IMR-90 (cell line): ENCODE results near the gene SEC16A. TPM values are rescaled to one million over a fixed set of nuclear protein-coding genes. Genes with fewer than 3 reads are reported as not detected.

Experiments used
- ATAC-seq: fragments of 200-7000 bp; cut with Tn5 transposase; 2 replicates; pipeline ENCODE4 v1.9.1; 2020; ENCODE audit warnings: low read depth, mild to moderate bottlenecking, moderate library complexity
- BruUV-seq: library from RNA; stranded (reverse); fragments of 400-500 nt; replicated peaks from 2 replicates; lab custom pipeline; 2021; lab: Mats Ljungman, UMichigan
- CTCF ChIA-PET: fragments of 300-600 bp; formaldehyde crosslinking; extraction: SDS; loops from one replicate; lab custom pipeline; 2021; ENCODE audit warnings: antibody characterized with exemption; lab: Yijun Ruan, JAX
- POLR2A ChIA-PET: fragments of 300-600 bp; sonication (Branson Sonifier 250); formaldehyde crosslinking; loops from one replicate; lab custom pipeline; 2022; ENCODE audit warnings: antibody characterized with exemption; ENCODE audit not compliant: unreplicated experiment; lab: Charles Lee
- DNase-seq: peaks from one replicate; pipeline ENCODE4 v3.0.0; 2013
- H2AFZ ChIP-seq: replicated peaks from 2 replicates; pipeline ENCODE3; 2013; ENCODE audit warnings: low read length, mild to moderate bottlenecking; ENCODE audit not compliant: poor library complexity
- H2AK5ac ChIP-seq: 2 replicates; pipeline ENCODE4 v1.6.1; 2013; ENCODE audit warnings: low read depth, low read length, inconsistent platforms
- H2AK9ac ChIP-seq: replicated peaks from 2 replicates; pipeline ENCODE3; 2013; ENCODE audit warnings: mild to moderate bottlenecking, low read depth, low read length, moderate library complexity; ENCODE audit not compliant: poor library complexity
- H2BK120ac ChIP-seq: 2 replicates; pipeline ENCODE4 v1.6.1; 2013; ENCODE audit warnings: low read depth, low read length, inconsistent platforms
- H2BK15ac ChIP-seq: 3 replicates; pipeline ENCODE4 v1.6.1; 2013; ENCODE audit warnings: low read depth, low read length, inconsistent platforms
- H2BK20ac ChIP-seq: 2 replicates; pipeline ENCODE4 v1.6.1; 2013; ENCODE audit warnings: low read depth, mild to moderate bottlenecking, inconsistent platforms, low read length, moderate library complexity
- H2BK5ac ChIP-seq: 2 replicates; pipeline ENCODE4 v1.6.1; 2013; ENCODE audit warnings: mild to moderate bottlenecking, low read depth, low read length, inconsistent platforms; ENCODE audit not compliant: poor library complexity, severe bottlenecking
- H3K14ac ChIP-seq: replicated peaks from 2 replicates; pipeline ENCODE4 v1.6.1; 2013; ENCODE audit warnings: low read depth, low read length, inconsistent platforms
- H3K18ac ChIP-seq: 2 replicates; pipeline ENCODE4 v1.6.1; 2013; ENCODE audit warnings: low read depth, low read length, control low read depth
- H3K23ac ChIP-seq: 2 replicates; pipeline ENCODE4 v1.6.1; 2013; ENCODE audit warnings: low read depth, low read length, inconsistent platforms
- H3K27ac ChIP-seq: 2 replicates; pipeline ENCODE4 v1.5.1; 2013; ENCODE audit warnings: mild to moderate bottlenecking, control low read depth, low read length; ENCODE audit not compliant: insufficient read depth
- H3K27me3 ChIP-seq: 2 replicates; pipeline ENCODE4 v1.6.1; 2013; ENCODE audit warnings: low read length; ENCODE audit not compliant: control insufficient read depth, insufficient read depth
- H3K36me3 ChIP-seq: 2 replicates; pipeline ENCODE4 v1.6.1; 2013; ENCODE audit warnings: low read length, mixed read lengths; ENCODE audit not compliant: control insufficient read depth, insufficient read depth
- H3K4ac ChIP-seq: 2 replicates; pipeline ENCODE4 v1.6.1; 2013; ENCODE audit warnings: low read depth, low read length, inconsistent platforms
- H3K4me1 ChIP-seq: 2 replicates; pipeline ENCODE4 v1.6.1; 2013; ENCODE audit warnings: low read length, mixed read lengths; ENCODE audit not compliant: control insufficient read depth, insufficient read depth
- H3K4me2 ChIP-seq: 2 replicates; pipeline ENCODE4 v1.6.1; 2013; ENCODE audit warnings: low read depth, mild to moderate bottlenecking, control low read depth, low read length, moderate library complexity
- H3K4me3 ChIP-seq: 2 replicates; pipeline ENCODE4 v1.5.1; 2013; ENCODE audit warnings: low read depth, mild to moderate bottlenecking, control low read depth, low read length, moderate library complexity; ENCODE audit not compliant: insufficient read depth
- H3K56ac ChIP-seq: 2 replicates; pipeline ENCODE4 v1.6.1; 2013; ENCODE audit warnings: low read length, inconsistent platforms; ENCODE audit not compliant: insufficient read depth; ENCODE audit errors: extremely low read depth
- H3K79me1 ChIP-seq, 2 experiments: 2 replicates each; pipeline ENCODE4 v1.6.1; 2013; ENCODE audit warnings: low read length in 2 of 2, inconsistent platforms in 1 of 2, low read depth in 1 of 2
- H3K9ac ChIP-seq: 2 replicates; pipeline ENCODE4 v1.6.1; 2013; ENCODE audit warnings: low read depth, low read length, control low read depth
- H3K9me1 ChIP-seq: 2 replicates; pipeline ENCODE4 v1.6.1; 2013; ENCODE audit warnings: low read length, inconsistent platforms; ENCODE audit not compliant: insufficient read depth
- H3K9me3 ChIP-seq: 2 replicates; pipeline ENCODE4 v1.6.1; 2013; ENCODE audit warnings: low read length; ENCODE audit not compliant: control insufficient read depth, insufficient read depth
- H4K20me1 ChIP-seq: 2 replicates; pipeline ENCODE4 v1.6.1; 2013; ENCODE audit warnings: low read length, inconsistent platforms; ENCODE audit not compliant: insufficient read depth
- H4K5ac ChIP-seq: 2 replicates; pipeline ENCODE4 v1.6.1; 2013; ENCODE audit warnings: mild to moderate bottlenecking, low read depth, low read length, control low read depth
- H4K8ac ChIP-seq, 2 experiments: 2 replicates each; pipeline ENCODE4 v1.6.1; 2013; ENCODE audit warnings: low read depth in 2 of 2, low read length in 2 of 2, control low read depth in 1 of 2, inconsistent platforms in 1 of 2
- H4K91ac ChIP-seq: 2 replicates; pipeline ENCODE4 v1.6.1; 2013; ENCODE audit warnings: low read depth, low read length, inconsistent platforms; ENCODE audit not compliant: insufficient read depth
- BHLHE40 ChIP-seq: fragments of 150-350 bp; IDR thresholded peaks from 2 replicates; pipeline ENCODE4 v1.6.1; 2016; ENCODE audit warnings: mild to moderate bottlenecking, low read depth, low read length
- CEBPB ChIP-seq: IDR thresholded peaks from 2 replicates; pipeline ENCODE4 v1.6.1; 2012; ENCODE audit warnings: low read depth, low read length, improper control_type of control experiment
- WGBS, 2 experiments: methylation state at CpG; one replicate each; pipeline versions ENCODE4 v1.1.5 to v1.1.7; 2013; ENCODE audit warnings: missing lambda C conversion rate in 2 of 2; ENCODE audit not compliant: insufficient read length in 1 of 2; ENCODE audit errors: extremely low coverage in 2 of 2; 5-methylcytosine and 5-hydroxymethylcytosine counted together
- dilution Hi-C: fragments of 300-500 bp; cut with HindIII; formaldehyde crosslinking; loops from one replicate; pipeline ENCODE4 v1.14.3; 2018; ENCODE audit warnings: low sequenced_read_pairs; ENCODE audit not compliant: unreplicated experiment
- in situ Hi-C: fragments of 300-500 bp; cut with MboI; formaldehyde crosslinking; loops from 3 replicates; pipeline ENCODE4 v1.14.3; 2019; ENCODE audit warnings: low sequenced_read_pairs, inconsistent platforms, mixed read lengths
- intact Hi-C: fragments of 100-400 bp; cut with micrococcal nuclease; formaldehyde crosslinking; loops from 2 replicates; pipeline ENCODE4 v1.10.0; 2022
- polyA plus RNA-seq, 3 experiments: library from polyadenylated mRNA; depleted of rRNA; stranded (reverse); fragments of >200 nt; gene quantifications; 2 replicates each; pipeline ENCODE4 v1.2.3, GENCODE V29; 2012; ENCODE audit warnings: low replicate concordance in 1 of 3
- total RNA-seq: library from RNA; depleted of rRNA; stranded (reverse); fragments of >200 nt; gene quantifications from 2 replicates; pipeline ENCODE4 v1.2.3, GENCODE V29; 2012

The SEC16A gene
- total and polyA plus RNA-seq, 2 of the 4 experiments (the other 2 are of a cell fraction) = 12.2 to 48.1 TPM

DNA sequence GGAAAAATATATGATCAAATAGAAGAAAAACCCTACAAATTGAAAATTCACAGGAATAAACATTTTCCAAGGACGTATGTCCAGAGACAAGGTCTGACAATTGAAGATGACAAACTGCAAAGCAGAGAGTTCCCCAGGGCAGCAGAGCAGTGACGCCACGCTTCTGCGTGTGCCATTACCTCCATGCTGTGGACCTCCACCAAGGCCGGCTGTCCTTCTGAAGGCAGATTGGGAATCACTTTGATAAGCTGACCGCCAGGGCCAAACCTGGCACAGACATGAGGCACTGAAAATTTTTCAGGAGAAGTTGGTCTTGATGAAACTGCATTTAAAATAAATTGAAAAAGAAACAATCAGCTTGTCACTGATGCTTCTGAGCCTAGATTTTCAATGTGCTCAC is 18.6 kb downstream of the SEC16A start:
- Histone ChIP-seq H3K27me3 (no peaks in the 10 kb centered on the region), H3K36me3 (peaks cover 81% of the 10 kb centered on the region), H3K9me1 (no peaks in the 10 kb centered on the region), H4K91ac (no peak overlapping the region), H3K56ac (no peak overlapping the region), H2AK9ac (no peak overlapping the region), H2BK5ac (no peak overlapping the region), H3K18ac (no peak overlapping the region), H3K4me3 (no peak overlapping the region), H3K4ac (no peak overlapping the region), H3K79me1 (peaks cover 26 to 47% of the 10 kb centered on the region in 2 experiments), H3K27ac (no peak overlapping the region), H3K14ac (no peak overlapping the region), H2AK5ac (no peak overlapping the region), H3K9me3 (no peaks in the 10 kb centered on the region), H3K9ac (no peak overlapping the region), H2BK15ac (no peak overlapping the region), H3K4me2 (no peak overlapping the region), H4K20me1 (peaks cover 57% of the 10 kb centered on the region), H2AFZ (no peak overlapping the region), H2BK120ac (no peak overlapping the region), H2BK20ac (no peak overlapping the region), H3K23ac (no peak overlapping the region), H4K8ac (no peak overlapping the region), H3K4me1 (no peaks in the 10 kb centered on the region), H4K5ac (no peak overlapping the region)
- in situ Hi-C loops (no loop called here), dilution Hi-C loops (no loop called here), intact Hi-C loops (no loop called here)
- ATAC-seq = no peak
- BruUV-seq = no TSS peak
- ChIA-PET POLR2A (no interaction called here), CTCF (no interaction called here)
- TF ChIP-seq CEBPB (no peak), BHLHE40 (no peak)
- WGBS, 2 experiments = 90% methylated on average over 4 of the region's 6 CpGs; no CpG with 5 or more reads in 1 of the 2 experiments
- DNase-seq = no peak
